ENCODE data around the gene ASPRV1.
"Not testable (repeated sequence)": the region's sequence is repeated elsewhere in the genome, so short reads cannot be mapped to it uniquely, and the experiment has no call there.

The ASPRV1 gene

GRCh38 chr2:69958480-69958879 is 3.0 kb downstream of the ASPRV1 start:
- H3K4me3 ChIP-seq (ENCODE audit: low read depth, low read length), result no peak overlapping the region
- DNase-seq, result no peak
- no peaks in the 10 kb centered on the region for H3K9me3 ChIP-seq (ENCODE audit: severe bottlenecking)
- H3K27me3 ChIP-seq (ENCODE audit: insufficient read depth, low read depth, severe bottlenecking), result no peaks in the 10 kb centered on the region
- H3K36me3 ChIP-seq, result no peaks in the 10 kb centered on the region
- TF ChIP-seq CTCF (IDR thresholded peaks at IDR 0.05; ENCODE audit: low read depth, low read length), result no peak
- no peak overlapping the region for H3K27ac ChIP-seq

- H3K36me3 ChIP-seq, result no peaks in the 10 kb centered on the region
- DNase-seq, result no peak
- no peaks in the 10 kb centered on the region for H3K9me3 ChIP-seq (ENCODE audit: severe bottlenecking)
- H3K4me3 ChIP-seq (ENCODE audit: low read depth, low read length), result no peak overlapping the region
- TF ChIP-seq CTCF (IDR thresholded peaks at IDR 0.05; ENCODE audit: low read depth, low read length), result no peak
- H3K27me3 ChIP-seq (ENCODE audit: insufficient read depth, low read depth, severe bottlenecking), result no peaks in the 10 kb centered on the region
- no peak overlapping the region for H3K27ac ChIP-seq
These were observed 3.5 kb downstream of the ASPRV1 start for GRCh38 chr2:69957965-69958364.

DNA sequence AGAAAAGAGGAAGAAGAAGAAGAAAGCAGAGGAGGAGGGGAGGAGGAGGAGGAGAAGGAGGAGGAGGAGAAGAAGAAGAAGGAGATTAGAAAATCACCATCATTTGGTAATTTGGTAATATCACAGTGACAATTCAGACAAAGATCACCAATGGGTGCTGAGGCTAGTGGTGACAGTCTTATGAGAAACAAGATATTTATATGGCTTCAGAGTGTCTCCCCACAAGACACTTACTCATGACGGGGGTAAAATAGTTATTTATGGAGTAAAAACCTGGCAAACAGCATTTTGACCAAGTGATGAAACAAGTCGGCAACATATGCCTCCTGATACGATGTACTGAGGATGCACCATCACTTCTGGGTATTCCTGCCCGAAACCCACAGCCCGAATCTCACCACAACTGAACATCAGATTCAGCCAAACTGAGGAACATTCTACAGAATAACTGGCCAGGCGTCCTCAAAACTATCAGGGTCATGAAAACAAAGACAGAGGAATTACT is 4.9 kb downstream of the ASPRV1 start:
- no peak overlapping the region for H3K4me3 ChIP-seq (ENCODE audit: low read depth, low read length)
- no peaks in the 10 kb centered on the region for H3K27me3 ChIP-seq (ENCODE audit: insufficient read depth, low read depth, severe bottlenecking)
- H3K9me3 ChIP-seq (ENCODE audit: severe bottlenecking), result no peaks in the 10 kb centered on the region
- no peak for TF ChIP-seq CTCF (IDR thresholded peaks at IDR 0.05; ENCODE audit: low read depth, low read length)
- no peak overlapping the region for H3K27ac ChIP-seq
- no peak for DNase-seq
- no peaks in the 10 kb centered on the region for H3K36me3 ChIP-seq

DNA sequence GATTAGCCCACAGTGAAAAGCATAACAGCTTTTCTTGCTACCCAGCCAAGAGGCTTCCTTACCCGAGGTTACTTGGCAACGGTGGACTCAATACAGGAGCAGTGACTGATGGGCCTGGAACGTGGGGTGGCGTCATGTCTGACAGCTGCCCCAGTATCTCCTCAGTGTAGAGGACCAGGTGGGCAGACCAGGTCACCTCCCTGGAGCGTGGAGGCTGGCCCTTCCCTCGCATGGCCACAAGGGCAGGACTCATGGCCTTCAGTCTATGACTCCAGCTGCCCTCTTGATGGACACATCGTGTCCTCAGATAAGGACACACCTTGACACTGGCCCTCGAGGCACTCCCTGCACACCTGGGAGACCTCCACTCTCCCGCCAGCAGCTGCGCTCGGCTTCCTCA is 6.4 kb downstream of the ASPRV1 start:
- Histone ChIP-seq H3K36me3 (no peaks in the 10 kb centered on the region), H3K4me3 (ENCODE audit: low read depth, low read length) (no peak overlapping the region), H3K27me3 (ENCODE audit: insufficient read depth, low read depth, severe bottlenecking) (no peaks in the 10 kb centered on the region), H3K27ac (no peak overlapping the region), H3K9me3 (ENCODE audit: severe bottlenecking) (no peaks in the 10 kb centered on the region)
- DNase-seq, result no peak
- no peak for TF ChIP-seq CTCF (IDR thresholded peaks at IDR 0.05; ENCODE audit: low read depth, low read length)

- H3K27ac ChIP-seq, result no peak overlapping the region
- H3K27me3 ChIP-seq (ENCODE audit: insufficient read depth, low read depth, severe bottlenecking), result no peaks in the 10 kb centered on the region
- no peak overlapping the region for H3K4me3 ChIP-seq (ENCODE audit: low read depth, low read length)
- no peaks in the 10 kb centered on the region for H3K9me3 ChIP-seq (ENCODE audit: severe bottlenecking)
- no peak for DNase-seq
- TF ChIP-seq CTCF (IDR thresholded peaks at IDR 0.05; ENCODE audit: low read depth, low read length), result no peak
- H3K36me3 ChIP-seq, result no peaks in the 10 kb centered on the region
These were observed 7.3 kb downstream of the ASPRV1 start for GRCh38 chr2:69954084-69954483.

DNA sequence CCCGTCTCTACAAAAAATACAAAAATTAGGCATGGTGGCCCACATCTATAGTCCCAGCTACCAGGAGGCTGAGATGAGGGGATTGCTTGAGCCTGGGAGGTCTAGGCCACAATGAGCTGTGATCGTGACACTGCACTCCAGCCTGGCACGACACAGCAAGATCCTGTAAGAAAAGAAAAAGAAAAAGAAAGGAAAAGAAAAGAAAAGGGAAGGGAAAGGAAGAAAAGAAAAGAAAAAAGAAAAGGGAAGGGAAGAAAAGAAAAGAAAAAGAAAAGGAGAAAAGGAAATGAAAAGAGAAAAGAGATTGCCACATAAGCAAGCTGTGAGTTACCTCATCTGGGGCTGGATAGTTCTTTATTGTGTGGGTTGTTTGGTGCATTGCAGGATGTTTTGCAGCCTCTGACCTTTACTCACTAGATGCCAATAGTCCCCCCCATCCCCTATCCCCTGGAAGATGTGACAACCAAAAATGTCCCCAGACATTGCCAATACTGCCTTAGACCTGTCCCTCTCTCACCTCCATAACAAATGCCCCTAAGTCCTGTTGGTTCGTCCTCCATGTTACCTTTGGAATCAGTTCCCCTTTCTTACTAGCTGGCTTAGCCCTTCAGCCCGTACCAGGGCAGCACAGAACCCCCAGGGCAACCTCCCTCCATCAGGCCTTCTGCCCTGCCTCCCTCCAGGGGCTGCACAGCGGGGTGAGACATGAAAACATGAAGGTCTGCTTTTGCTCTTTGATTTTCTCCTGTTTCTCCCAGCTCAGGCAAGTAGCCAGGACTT is 8.9 kb downstream of the ASPRV1 start:
- H3K27me3 ChIP-seq (ENCODE audit: insufficient read depth, low read depth, severe bottlenecking), result no peaks in the 10 kb centered on the region
- no peak for DNase-seq
- H3K4me3 ChIP-seq (ENCODE audit: low read depth, low read length), result no peak overlapping the region

DNA sequence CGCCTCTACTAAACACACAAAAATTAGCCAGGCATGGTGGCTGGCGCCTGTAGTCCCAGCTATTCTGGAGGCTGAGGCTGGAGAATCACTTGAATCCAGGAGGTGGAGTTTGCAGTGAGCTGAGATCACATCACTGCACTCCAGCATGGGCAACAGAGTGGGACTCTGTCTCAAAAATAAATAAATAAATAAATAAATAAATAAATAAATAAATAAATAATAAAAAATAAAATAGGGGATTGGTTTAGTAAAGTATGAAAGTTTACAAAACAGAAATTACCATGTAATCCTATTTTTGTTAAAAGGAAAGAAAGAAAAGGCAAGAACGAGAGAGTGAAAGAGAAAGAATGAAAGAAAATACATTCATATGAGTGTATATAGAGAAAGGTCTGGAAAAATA is 10.8 kb downstream of the ASPRV1 start:
- not testable (repeated sequence) for DNase-seq; H3K27me3 ChIP-seq (ENCODE audit: insufficient read depth, low read depth, severe bottlenecking); H3K27ac ChIP-seq; H3K4me3 ChIP-seq (ENCODE audit: low read depth, low read length); H3K9me3 ChIP-seq (ENCODE audit: severe bottlenecking); H3K36me3 ChIP-seq

More for the DNA sequence above, 8.9 kb downstream of the ASPRV1 start:
- Histone ChIP-seq H3K9me3 (ENCODE audit: severe bottlenecking) (no peaks in the 10 kb centered on the region), H3K36me3 (no peaks in the 10 kb centered on the region), H3K27ac (no peak overlapping the region)
- TF ChIP-seq CTCF (IDR thresholded peaks at IDR 0.05; ENCODE audit: low read depth, low read length), result no peak

Measured in WERI-Rb-1 (cell line).